Measurements from ENCODE around the gene GPATCH2. TPM values are rescaled to one million over a fixed set of nuclear protein-coding genes. Genes with fewer than 3 reads are reported as not detected.
"Not testable (repeated sequence)": the region's sequence is repeated elsewhere in the genome, so short reads cannot be mapped to it uniquely, and the experiment has no call there.

Gene GPATCH2
- polyA plus RNA-seq, 1 experiment, result 2.7 TPM

DNA sequence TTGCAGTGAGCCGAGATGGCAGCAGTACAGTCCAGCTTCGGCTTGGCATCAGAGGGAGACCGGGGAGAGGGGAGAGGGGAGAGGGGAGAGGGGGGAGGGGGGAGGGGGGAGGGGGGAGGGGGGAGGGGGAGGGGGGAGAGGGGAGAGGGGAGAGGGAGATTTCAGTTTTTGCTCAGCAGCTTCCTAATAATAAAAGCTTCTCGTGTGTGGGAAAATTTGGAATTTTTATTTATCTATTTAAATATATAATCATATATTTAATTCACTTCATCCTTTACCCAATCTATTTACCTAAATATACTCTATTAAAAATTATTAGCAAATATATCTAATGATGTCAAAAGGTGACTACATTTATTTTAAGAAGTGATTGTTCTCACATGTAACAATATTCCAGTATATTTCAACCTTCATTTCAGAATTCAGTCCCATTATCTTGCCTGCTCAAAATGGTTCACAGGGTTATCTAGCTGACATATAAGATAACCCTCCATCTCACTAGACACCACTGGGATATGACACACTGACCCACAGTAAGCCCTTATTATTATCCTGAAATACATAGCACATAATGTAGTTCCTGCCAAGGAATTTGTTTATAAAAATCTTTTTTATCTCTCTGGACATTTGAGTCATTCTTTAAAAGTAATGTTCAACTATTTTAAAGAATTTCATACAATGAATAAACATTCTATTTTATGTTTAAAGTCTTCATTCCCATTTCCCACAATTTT, 105.9 kb downstream of the GPATCH2 start:
- CTCF ChIA-PET, result no interaction called here
- TF ChIP-seq, protein P1, sequence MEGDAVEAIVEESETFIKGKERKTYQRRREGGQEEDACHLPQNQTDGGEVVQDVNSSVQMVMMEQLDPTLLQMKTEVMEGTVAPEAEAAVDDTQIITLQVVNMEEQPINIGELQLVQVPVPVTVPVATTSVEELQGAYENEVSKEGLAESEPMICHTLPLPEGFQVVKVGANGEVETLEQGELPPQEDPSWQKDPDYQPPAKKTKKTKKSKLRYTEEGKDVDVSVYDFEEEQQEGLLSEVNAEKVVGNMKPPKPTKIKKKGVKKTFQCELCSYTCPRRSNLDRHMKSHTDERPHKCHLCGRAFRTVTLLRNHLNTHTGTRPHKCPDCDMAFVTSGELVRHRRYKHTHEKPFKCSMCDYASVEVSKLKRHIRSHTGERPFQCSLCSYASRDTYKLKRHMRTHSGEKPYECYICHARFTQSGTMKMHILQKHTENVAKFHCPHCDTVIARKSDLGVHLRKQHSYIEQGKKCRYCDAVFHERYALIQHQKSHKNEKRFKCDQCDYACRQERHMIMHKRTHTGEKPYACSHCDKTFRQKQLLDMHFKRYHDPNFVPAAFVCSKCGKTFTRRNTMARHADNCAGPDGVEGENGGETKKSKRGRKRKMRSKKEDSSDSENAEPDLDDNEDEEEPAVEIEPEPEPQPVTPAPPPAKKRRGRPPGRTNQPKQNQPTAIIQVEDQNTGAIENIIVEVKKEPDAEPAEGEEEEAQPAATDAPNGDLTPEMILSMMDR (IDR thresholded peaks at IDR 0.05; ENCODE audit: insufficient read depth, low read depth, low read length), result no peak
- no peaks in the 10 kb centered on the region for H3K27me3 ChIP-seq (ENCODE audit: control insufficient read depth, insufficient read depth, low read length)
- no peak overlapping the region for H3K4me3 ChIP-seq (ENCODE audit: low read depth, low read length)
- no peaks in the 10 kb centered on the region for H3K36me3 ChIP-seq (ENCODE audit: control insufficient read depth, insufficient read depth, low read length)
- POLR2A ChIA-PET, result no interaction called here
- no peak for DNase-seq (ENCODE audit: low read depth)

DNA sequence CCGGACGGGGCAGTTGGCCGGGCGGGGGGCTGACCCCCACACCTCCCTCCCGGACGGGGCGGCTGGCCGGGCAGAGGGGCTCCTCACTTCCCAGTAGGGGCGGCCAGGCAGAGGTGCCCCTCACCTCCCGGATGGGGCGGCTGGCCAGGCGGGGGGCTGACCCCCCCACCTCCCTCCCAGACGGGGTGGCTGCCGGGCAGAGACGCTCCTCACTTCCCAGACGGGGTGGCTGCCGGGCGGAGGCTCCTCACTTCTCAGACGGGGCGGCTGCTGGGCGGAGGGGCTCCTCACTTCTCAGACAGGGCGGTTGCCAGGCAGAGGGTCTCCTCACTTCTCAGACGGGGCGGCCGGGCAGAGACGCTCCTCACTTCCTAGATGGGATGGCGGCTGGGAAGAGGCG, 107.0 kb downstream of the GPATCH2 start:
- POLR2A ChIA-PET; H3K4me3 ChIP-seq (ENCODE audit: low read depth, low read length); H3K36me3 ChIP-seq (ENCODE audit: control insufficient read depth, insufficient read depth, low read length); H3K27me3 ChIP-seq (ENCODE audit: control insufficient read depth, insufficient read depth, low read length); CTCF ChIA-PET; DNase-seq (ENCODE audit: low read depth): not testable (repeated sequence)

DNA sequence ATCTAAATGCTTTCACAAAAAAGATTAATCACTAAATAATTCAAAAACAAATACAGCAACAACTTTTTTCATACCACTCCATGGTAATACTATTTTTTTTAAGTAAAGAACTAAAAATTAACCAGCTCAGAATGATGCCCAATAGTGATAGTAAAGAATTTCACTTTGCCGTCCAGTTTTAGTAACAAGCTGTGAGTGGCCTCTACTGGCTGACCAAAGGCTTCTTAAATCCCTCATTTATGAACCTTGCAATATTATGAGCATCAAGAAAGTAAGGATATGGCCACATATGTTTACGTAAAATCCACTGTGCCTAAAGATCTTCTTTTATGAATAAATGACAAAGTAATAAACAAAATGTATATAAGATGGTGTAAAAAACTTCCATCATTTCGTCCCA, 108.6 kb downstream of the GPATCH2 start:
- ChIA-PET CTCF (no interaction called here), POLR2A (no interaction called here)
- H3K27me3 ChIP-seq (ENCODE audit: control insufficient read depth, insufficient read depth, low read length), result no peaks in the 10 kb centered on the region
- H3K4me3 ChIP-seq (ENCODE audit: low read depth, low read length), result no peak overlapping the region
- no peak for DNase-seq (ENCODE audit: low read depth)
- H3K36me3 ChIP-seq (ENCODE audit: control insufficient read depth, insufficient read depth, low read length), result no peaks in the 10 kb centered on the region
- TF ChIP-seq, protein P1 (IDR thresholded peaks at IDR 0.05; ENCODE audit: insufficient read depth, low read depth, low read length), result no peak

DNA sequence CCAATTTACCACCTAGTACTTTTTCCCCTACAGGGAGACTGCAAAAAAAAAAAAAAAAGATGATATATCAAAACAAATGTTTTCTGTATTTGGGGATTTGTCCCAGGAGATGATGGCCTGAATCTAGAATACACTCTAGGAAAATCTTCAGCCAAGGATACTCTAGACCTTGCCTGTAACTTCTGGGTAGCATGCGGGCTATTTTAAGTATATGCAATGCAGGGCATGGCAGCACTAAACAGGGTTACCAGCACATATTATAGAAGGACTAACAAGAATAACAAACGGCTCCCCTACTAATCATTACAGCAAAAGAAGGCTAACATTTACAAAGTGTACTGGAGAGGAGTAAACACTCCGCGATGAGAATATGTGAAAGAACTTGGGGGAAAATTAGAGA, 109.6 kb downstream of the GPATCH2 start:
- ChIA-PET CTCF (no interaction called here), POLR2A (no interaction called here)
- DNase-seq (ENCODE audit: low read depth), result no peak
- Histone ChIP-seq H3K36me3 (ENCODE audit: control insufficient read depth, insufficient read depth, low read length) (no peaks in the 10 kb centered on the region), H3K27me3 (ENCODE audit: control insufficient read depth, insufficient read depth, low read length) (no peaks in the 10 kb centered on the region), H3K4me3 (ENCODE audit: low read depth, low read length) (no peak overlapping the region)
- TF ChIP-seq, protein P1 (IDR thresholded peaks at IDR 0.05; ENCODE audit: insufficient read depth, low read depth, low read length), result no peak

DNA sequence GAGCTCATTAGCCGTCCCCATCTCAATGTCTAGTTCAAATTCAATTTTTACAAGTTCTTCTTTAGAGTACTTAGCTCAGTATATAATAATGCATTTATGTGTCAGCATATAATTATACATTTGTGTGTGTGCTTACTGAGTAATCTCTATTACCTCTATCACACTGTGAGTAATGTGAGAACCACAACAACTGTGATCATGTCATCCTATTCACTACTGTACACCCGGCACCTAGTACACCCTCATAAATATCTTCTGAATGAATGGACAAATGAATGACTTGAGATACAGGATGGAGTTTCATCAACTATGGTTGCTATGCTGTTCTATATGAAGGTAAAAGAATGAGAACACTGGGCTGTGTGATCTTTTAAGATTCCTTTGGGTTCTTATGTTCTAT, 124.0 kb downstream of the GPATCH2 start:
- ChIA-PET POLR2A (no interaction called here), CTCF (no interaction called here)
- TF ChIP-seq, protein P1 (IDR thresholded peaks at IDR 0.05; ENCODE audit: insufficient read depth, low read depth, low read length), result no peak
- Histone ChIP-seq H3K36me3 (ENCODE audit: control insufficient read depth, insufficient read depth, low read length) (no peaks in the 10 kb centered on the region), H3K4me3 (ENCODE audit: low read depth, low read length) (no peak overlapping the region), H3K27me3 (ENCODE audit: control insufficient read depth, insufficient read depth, low read length) (no peaks in the 10 kb centered on the region)
- DNase-seq (ENCODE audit: low read depth), result no peak

DNA sequence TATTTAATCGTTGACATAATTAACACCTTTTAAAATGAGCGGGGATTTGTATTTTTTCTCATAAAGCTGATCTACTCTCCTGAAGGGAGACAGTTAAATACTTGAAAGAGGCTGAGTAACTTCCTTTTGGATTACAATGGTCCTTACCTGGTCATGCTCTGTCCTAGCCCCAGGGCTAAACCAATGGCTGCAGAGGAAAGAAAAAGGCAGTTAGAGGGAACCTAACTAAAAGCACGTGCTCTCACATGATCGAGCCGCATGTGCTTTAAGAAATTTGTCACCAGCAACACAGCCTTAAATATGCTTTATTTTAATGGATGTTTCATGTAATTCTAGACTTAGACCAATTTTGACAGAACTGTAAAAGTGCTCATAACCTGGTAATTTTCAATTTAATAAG, 132.7 kb downstream of the GPATCH2 start:
- CTCF ChIA-PET, result no interaction called here
- TF ChIP-seq, protein P1 (IDR thresholded peaks at IDR 0.05; ENCODE audit: insufficient read depth, low read depth, low read length), result no peak

More for the DNA sequence above, 132.7 kb downstream of the GPATCH2 start:
- DNase-seq (ENCODE audit: low read depth), result no peak
- no peaks in the 10 kb centered on the region for H3K27me3 ChIP-seq (ENCODE audit: control insufficient read depth, insufficient read depth, low read length)
- POLR2A ChIA-PET, result no interaction called here
- no peak overlapping the region for H3K4me3 ChIP-seq (ENCODE audit: low read depth, low read length)
- no peaks in the 10 kb centered on the region for H3K36me3 ChIP-seq (ENCODE audit: control insufficient read depth, insufficient read depth, low read length)
